Stimulated activated CD8-positive, alpha-beta memory T cell treated with anti-CD3 and anti-CD28 coated beads, Interleukin-15, amount 100 ng/mL, for 24 hours (primary cell): ENCODE data around the gene GYG1.

Experiments used
- DNase-seq: peaks from one replicate; pipeline ENCODE4 v3.0.0-alpha.2; 2020; ENCODE audit warnings: low read depth

The GYG1 gene

GRCh38 chr3:148991219-148992026 lies at the start of gene GYG1:
Gene GYG1, plus strand, starts transcription at chr3:148991540. Its CDS starts 101 bp downstream, at chr3:148991641.
- peak; percentile 45 for DNase-seq

- DNase-seq, result no peak
Measured at GRCh38 chr3:148943506-148944205, 47.7 kb upstream of the GYG1 start.

GRCh38 chr3:148945116-148945515 lies 46.2 kb upstream of the GYG1 start:
- no peak for DNase-seq

GRCh38 chr3:148948913-148949657 lies 42.3 kb upstream of the GYG1 start:
- no peak for DNase-seq

GRCh38 chr3:148950806-148951205 lies 40.5 kb upstream of the GYG1 start:
- no peak for DNase-seq

- DNase-seq, result no peak
Measured at GRCh38 chr3:148951599-148952361, 39.6 kb upstream of the GYG1 start.

- DNase-seq, result no peak
Measured at GRCh38 chr3:148953094-148953493, 38.2 kb upstream of the GYG1 start.

GRCh38 chr3:148954981-148955380 lies 36.4 kb upstream of the GYG1 start:
- no peak for DNase-seq

GRCh38 chr3:148955544-148956346 lies 35.6 kb upstream of the GYG1 start:
- DNase-seq, result no peak

- no peak for DNase-seq
Measured at GRCh38 chr3:148957586-148957985, 33.8 kb upstream of the GYG1 start.

- DNase-seq, result no peak
Measured at GRCh38 chr3:148958696-148959095, 32.6 kb upstream of the GYG1 start.

- DNase-seq, result no peak
Measured at GRCh38 chr3:148962513-148962912, 28.8 kb upstream of the GYG1 start.

- no peak for DNase-seq
Measured at GRCh38 chr3:148964809-148965208, 26.5 kb upstream of the GYG1 start.

GRCh38 chr3:148968321-148968720 lies 23.0 kb upstream of the GYG1 start:
- no peak for DNase-seq

GRCh38 chr3:148970271-148970670 lies 21.1 kb upstream of the GYG1 start:
- no peak for DNase-seq

GRCh38 chr3:148971401-148972163 lies 19.8 kb upstream of the GYG1 start:
- DNase-seq, result no peak

GRCh38 chr3:148974726-148975125 lies 16.6 kb upstream of the GYG1 start:
- DNase-seq, result no peak

- no peak for DNase-seq
Measured at GRCh38 chr3:148975248-148975647, 16.1 kb upstream of the GYG1 start.

GRCh38 chr3:148975696-148976095 lies 15.6 kb upstream of the GYG1 start:
- DNase-seq, result no peak

GRCh38 chr3:148981273-148981672 lies 10.1 kb upstream of the GYG1 start:
- no peak for DNase-seq
